GM11168 (cell line): Measurements from ENCODE around the gene ZNF592.

Source experiments
- in situ Hi-C: fragments of 300-500 bp; cut with MboI; formaldehyde crosslinking; loops from one replicate; pipeline ENCODE4 v1.12.0; 2022; ENCODE audit warnings: low sequenced_read_pairs; ENCODE audit not compliant: unreplicated experiment

Gene ZNF592

DNA sequence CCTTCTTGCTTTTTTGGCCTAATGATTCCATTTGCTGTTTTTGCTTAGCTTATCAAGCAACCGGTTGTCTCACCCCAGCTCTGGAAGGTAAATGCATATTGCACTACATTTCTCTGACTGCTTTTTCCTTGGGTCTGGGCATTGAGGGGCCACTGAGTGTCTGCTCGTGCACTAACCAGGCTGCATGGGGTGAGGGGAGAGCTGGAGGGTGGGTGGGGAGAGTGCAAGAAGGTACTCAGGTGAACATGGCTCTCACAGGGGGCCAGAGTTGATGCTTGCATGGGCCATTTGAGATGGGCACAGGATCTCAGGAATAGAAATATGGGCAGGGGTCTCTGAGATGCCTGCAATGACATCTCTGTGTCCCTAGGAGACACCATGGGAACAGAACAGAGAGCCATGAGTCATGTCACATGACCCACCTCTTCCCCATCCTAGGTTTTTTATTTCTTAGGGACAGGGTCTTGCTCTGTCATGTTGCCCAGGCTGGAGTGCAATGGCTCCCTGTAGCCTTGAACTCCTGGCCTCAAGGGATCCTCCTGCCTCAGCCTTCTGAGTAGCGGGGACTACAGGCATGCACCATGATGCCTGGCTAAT, 75.0 kb downstream of the ZNF592 start:
- in situ Hi-C loops: no loop called here

- in situ Hi-C loops: no loop called here
Observed at GRCh38 chr15:84824260-84825007, 76.0 kb downstream of the ZNF592 start.

DNA sequence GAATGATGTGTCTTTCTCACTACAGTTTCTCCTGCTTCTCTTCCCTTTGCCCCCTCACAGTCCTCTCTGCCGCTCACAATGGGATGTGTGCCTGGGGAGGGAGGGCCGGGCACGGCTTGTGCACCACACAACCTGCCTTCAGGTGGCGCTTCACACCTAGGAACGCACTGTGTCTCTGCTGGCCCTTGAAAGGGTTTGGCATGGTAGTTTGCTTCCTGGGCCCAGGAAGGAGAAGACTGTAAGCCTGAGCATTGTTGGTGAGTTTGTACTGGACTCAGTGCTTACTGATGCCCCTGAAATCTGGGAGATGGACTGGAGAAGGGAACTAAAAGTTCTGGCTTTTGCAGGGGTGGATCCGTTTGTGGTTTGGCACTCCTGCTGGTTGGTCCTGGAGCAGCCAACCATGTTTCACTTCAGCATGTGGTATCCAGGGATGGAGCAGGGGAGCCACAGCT, 78.0 kb downstream of the ZNF592 start:
- in situ Hi-C loops: no loop called here

DNA sequence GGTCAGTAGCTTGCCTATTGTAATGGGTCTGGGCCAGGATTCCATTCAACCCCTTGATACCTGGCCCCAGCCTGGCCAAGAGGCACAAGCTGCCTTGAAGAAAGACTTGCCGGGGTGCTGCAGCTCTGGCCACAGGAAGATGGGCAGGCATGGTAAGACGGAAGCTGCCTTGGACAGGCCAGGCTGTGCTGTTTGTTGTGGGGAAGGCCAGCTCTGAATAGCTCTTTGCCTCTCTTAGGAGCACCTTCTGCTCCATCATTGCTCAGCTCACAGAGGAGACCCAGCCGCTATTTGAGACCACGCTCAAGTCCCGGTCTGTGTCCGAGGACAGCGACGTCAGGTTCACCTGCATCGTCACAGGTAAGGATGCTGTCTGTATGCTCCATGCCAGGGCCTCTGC, 78.9 kb downstream of the ZNF592 start:
- in situ Hi-C loops: no loop called here

DNA sequence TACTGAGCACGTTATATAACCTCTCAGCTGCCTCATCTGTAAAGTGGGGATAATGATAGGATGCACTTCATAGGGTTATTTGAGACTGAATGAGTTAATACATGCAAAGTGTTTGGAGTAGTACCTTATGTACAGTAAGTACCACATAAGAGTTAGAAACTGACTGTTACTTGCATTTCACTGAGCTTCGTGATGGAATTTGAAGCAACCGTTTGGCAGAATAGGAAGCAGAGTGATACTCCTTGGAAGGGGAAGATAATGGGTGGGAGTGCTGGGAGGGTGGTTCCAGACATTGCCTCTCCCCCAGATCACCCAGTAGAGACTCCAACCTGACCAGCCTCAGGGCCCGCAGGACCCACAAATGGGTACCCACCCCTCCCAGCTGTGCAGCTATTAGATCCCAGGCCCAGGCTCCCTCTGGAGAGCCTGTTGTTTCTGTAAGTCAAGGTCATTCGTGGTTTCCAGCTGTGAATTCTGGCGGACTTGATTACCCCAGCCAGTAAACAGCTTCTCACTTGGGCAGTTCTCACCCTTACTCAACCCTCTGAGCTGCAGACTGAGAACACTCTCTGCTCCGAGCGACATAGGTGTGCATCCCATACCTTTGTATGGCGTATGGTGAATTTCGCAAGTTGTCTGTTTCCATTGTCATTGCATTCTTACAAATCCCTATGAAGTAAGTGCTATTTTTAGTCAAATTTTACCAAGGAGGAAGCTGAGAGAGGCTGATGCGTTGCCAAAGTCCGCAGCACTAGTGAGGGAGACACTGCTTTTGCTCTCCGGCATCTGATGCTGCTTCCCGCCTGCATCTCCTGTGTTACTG, 79.9 kb downstream of the ZNF592 start:
- in situ Hi-C loops: no loop called here

DNA sequence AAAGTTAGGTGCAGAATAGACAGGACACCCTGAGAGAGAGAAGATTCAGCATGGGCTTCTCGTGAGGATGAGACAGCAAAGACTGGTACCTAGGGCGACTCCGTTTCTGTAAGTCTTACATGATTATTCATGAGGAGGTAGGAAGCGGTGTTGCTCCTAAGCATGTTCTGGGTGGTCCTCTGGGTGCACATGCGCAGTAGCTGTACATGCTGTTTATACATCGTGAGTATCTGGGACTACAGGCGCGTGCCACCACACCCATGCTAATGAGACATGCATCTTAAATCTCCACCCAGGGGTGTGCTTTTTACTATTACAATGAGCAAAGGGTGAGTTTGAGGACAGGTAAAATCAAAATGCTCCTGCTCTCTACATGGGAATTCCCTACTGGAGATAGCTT, 81.0 kb downstream of the ZNF592 start:
- in situ Hi-C loops: no loop called here

DNA sequence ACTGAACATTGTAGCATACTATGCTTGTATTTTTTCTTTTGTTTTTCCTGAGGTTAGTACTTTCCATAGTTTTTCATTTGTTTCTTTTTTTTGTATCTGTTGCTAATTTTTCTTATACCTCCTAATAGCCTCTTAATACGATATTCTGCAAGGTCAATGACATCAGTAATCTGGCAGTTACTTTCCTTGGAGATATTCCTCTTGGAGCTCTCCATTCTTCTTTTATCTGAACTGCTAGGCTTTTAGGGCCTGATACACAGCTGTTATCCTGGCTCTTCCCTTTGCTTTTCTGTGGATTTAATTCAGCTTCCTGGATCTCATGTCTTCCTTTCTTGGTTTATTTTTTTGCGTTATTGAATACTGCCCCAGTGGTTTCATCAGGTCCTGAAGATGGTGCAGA, 81.6 kb downstream of the ZNF592 start:
- in situ Hi-C loops: no loop called here

DNA sequence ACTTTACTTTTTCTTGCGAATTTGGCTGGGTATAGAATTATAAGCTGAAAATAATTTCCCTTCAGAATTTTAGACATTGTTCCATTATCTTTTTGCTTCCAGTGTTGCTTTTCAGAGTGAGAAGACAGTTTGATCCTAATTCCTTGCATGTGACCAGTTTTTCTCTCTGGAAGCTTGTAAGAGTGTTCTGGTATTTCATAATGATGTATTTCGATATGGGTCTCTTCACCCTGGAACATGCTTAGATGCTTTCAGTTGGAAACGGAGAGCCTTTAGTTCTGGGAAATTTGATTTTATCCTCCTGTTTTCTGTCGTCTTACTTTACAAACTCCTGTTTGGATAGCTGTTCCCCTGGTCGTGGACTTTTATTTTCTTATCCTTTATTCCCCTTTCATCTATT, 82.6 kb downstream of the ZNF592 start:
- in situ Hi-C loops: no loop called here

GRCh38 chr15:84831613-84832012, 83.2 kb downstream of the ZNF592 start:
- in situ Hi-C loops: no loop called here

DNA sequence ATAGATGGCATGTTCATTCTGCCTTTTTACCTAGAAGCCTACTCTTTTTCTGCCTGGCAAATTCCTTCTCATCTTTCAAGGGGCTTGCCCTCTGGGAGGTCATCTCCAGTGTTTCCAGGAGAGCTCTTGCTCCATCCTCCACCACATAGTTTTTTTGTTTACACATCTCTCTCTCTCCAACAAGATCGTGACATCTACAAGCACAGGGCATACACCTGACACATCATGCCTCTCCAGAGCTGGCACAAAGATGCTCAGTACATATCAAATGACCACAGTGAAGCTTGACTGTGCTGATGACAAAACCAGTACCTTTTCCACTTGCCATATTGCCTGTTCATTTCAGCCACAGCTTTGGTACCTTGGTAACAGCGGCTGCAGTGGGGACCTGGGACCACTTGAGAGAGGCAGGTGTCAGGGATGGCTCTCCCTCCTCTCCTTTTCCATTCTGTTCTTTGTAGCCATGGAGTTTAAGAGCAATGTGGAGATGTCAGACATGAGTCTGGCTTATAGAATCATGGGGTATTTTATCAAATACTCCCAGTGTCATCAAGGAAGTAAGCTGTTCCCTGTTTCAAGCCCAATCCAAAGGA, 84.2 kb downstream of the ZNF592 start:
- in situ Hi-C loops: no loop called here

- in situ Hi-C loops: no loop called here
Observed at GRCh38 chr15:84833447-84834228, 85.2 kb downstream of the ZNF592 start.

DNA sequence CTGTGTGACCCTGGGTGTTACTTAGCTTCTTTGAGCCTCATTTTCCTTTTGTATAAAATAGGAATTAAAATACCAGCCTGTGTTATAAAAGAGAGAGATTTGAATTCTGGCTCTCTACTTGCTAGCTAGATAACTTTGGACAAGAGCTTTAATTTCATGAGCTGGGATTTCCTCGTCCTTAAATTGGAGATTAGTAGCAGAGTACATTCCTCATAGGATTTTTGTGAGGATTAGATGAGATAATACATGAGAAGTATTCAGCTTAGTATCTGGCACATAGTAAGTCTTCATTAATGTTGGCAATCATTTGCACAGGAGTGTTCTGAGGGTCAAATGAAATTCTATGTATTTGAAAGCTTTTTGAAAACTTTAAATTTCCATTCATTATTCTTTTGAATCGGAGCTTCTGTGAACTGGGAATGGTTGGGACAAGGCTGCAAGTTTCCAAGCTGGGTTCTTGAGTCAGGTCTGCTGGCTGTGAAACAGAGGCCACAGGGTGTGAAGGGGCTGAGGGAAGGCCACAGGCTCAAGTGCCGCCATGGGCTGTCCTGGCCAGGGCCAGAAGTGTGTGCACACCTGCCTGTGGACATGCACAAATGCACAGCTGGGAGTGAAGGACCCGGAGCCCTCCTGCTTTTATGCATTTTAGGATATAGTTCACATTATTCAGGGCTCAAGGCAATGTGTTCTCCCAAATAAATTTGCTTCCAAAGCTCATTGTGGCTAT, 86.0 kb downstream of the ZNF592 start:
- in situ Hi-C loops: no loop called here

GRCh38 chr15:84834969-84835368, 86.6 kb downstream of the ZNF592 start:
- in situ Hi-C loops: no loop called here

DNA sequence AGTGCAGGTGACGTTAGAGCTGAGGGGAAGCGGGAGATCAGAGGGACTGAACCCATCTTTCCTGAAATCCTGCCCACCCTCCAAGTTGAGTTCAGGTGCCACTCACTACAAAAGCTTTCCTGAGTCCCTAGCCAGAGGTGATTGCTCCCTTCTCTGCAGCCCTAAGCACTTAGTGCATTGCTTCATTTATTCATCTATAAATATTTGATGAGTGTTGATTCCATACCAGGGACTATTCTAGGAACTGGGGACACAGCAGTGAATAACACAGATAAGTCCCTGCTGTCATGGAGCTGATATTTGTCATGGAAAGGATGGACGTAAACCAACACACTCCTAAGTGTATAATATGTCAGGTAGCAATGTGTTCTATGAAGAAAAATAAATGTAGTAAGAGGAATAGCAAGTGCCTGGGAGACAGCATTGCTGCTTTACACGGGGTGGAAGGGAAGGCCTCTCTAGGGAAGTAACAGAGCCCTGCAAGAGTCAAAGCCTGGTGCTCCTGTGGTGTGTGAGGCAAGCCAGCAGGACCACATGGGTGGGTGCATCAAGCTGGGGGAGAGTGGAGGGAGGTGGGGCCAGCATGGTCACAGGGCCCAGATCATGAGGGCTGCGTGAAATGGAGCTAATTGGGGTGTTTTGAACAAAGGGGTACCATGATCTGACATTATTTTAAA, 87.4 kb downstream of the ZNF592 start:
- in situ Hi-C loops: no loop called here

- in situ Hi-C loops: no loop called here
Observed at GRCh38 chr15:84836844-84837243, 88.5 kb downstream of the ZNF592 start.

DNA sequence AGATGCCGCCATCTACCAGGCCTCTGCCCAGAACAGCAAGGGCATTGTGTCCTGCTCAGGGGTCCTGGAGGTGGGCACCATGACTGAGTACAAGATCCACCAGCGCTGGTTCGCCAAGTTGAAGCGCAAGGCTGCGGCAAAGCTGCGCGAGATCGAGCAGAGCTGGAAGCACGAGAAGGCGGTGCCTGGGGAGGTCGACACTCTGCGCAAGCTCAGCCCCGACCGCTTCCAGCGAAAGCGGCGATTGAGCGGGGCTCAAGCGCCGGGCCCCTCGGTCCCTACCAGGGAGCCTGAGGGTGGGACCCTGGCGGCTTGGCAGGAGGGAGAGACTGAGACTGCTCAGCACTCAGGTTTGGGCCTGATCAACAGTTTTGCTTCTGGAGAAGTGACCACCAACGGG, 91.3 kb downstream of the ZNF592 start:
- in situ Hi-C loops: no loop called here

GRCh38 chr15:84840255-84840654, 91.9 kb downstream of the ZNF592 start:
- in situ Hi-C loops: no loop called here

DNA sequence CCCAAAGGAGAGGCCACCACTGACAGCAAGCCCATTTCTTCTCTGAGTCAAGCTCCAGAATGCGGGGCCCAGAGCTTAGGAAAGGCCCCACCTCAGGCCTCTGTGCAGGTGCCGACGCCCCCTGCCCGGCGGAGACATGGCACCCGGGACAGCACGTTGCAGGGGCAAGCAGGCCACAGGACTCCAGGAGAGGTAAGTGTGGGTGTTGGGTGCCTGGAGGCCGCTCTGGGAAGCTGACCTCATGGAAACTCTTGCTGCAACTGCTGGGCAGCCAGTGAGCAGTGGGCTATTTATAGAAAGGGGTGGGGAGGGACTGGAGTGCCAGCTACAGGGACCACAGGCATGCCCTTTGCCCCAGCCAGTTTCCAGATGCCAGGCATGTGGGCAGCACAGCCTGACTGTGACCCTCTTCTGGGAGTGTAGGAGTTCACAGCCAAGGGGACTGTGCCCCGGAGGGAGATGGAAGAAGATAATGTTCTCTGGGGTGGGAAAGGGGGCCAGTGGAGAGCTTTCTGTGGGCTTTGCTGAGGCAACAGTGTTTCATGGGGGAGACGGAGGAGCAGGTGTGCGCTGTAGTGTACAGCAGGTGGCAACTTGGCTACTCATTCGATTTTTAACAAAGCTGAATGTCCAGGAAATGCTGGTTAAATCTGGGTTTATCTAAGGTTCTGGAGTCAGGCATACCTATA, 92.5 kb downstream of the ZNF592 start:
- in situ Hi-C loops: no loop called here
